ENCODE data around the gene C11orf86. TPM values are rescaled to one million over a fixed set of nuclear protein-coding genes. Genes with fewer than 3 reads are reported as not detected.

The C11orf86 gene
- total and polyA plus RNA-seq, 10 of the 15 experiments (the other 5 are each of a cell fraction or from before 2014, with no cell fraction given): not detected

GRCh38 chr11:66992041-66992440 is 16.9 kb downstream of the C11orf86 start (continued):
- TF ChIP-seq MEF2A (IDR thresholded peaks at IDR 0.05; ENCODE audit: insufficient read depth, low read depth, low read length) (no peak), CHD4 (IDR thresholded peaks at IDR 0.05) (no peak), USF2 (IDR thresholded peaks at IDR 0.05; ENCODE audit: borderline replicate concordance, low read depth, low read length) (no peak), GABPA (IDR thresholded peaks at IDR 0.05; ENCODE audit: low read depth) (no peak), SMAD1 (IDR thresholded peaks at IDR 0.05; ENCODE audit: low read depth, partially characterized antibody) (no peak), MTA3 (IDR thresholded peaks at IDR 0.05; ENCODE audit: borderline replicate concordance, low read length) (no peak), YBX1 (IDR thresholded peaks at IDR 0.05) (no peak)
- TF ChIP-seq, protein P1, sequence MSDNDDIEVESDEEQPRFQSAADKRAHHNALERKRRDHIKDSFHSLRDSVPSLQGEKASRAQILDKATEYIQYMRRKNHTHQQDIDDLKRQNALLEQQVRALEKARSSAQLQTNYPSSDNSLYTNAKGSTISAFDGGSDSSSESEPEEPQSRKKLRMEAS (IDR thresholded peaks at IDR 0.05; ENCODE audit: low read depth, low read length): no peak

DNA sequence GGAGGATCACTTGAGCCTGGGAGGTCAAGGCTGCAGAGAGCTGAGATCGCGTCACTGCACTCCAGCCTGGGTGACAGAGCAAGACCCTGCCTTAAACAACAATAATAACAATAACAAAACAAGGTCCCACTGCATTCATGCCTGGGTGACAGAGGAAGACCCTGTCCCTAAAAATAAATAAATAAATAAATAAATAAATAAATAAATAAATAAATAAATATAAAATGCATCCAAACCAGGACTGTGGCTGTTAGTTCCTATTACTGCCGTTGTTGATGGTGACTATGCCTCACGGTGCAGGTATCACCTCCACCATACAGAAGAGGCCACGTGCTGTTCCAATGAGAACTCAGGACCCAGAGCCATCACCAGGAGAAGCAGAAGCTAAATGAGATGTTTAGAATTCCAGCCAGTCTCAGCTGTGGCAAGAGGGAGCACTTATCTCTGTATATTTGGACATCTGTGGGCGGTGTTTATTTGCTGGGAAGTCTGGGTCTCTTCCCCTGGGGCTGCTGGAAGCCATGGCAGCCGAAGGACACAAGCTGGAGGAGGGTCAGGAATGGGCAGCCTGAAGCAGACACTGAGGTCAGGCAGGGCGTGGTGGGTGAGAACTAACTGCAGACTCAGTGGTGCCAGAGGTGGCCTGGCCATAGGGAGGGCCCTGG is 21.6 kb downstream of the C11orf86 start:
- ATAC-seq: no peak
- 50% methylated on average over 8 of the region's 8 CpGs for WGBS (ENCODE audit: insufficient coverage, insufficient replicate concordance, low lambda C conversion rate, missing lambda C conversion rate)
- TF ChIP-seq MYB (IDR thresholded peaks at IDR 0.05; ENCODE audit: borderline replicate concordance, low read depth, low read length) (no peak), E2F4 (IDR thresholded peaks at IDR 0.05; ENCODE audit: low read depth, low read length) (no peak)
- TF ChIP-seq, protein P2, sequence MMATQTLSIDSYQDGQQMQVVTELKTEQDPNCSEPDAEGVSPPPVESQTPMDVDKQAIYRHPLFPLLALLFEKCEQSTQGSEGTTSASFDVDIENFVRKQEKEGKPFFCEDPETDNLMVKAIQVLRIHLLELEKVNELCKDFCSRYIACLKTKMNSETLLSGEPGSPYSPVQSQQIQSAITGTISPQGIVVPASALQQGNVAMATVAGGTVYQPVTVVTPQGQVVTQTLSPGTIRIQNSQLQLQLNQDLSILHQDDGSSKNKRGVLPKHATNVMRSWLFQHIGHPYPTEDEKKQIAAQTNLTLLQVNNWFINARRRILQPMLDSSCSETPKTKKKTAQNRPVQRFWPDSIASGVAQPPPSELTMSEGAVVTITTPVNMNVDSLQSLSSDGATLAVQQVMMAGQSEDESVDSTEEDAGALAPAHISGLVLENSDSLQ (IDR thresholded peaks at IDR 0.05): no peak
- SMC1A ChIA-PET (ENCODE audit: uncharacterized antibody, unreplicated experiment): no interaction called here
- Histone ChIP-seq H3K79me2 (ENCODE audit: control insufficient read depth, insufficient read depth, low read length) (no peaks in the 10 kb centered on the region), H3K27me3 (replicated peaks in 1 of 2; ENCODE audit: control insufficient read depth in 2 of 2, insufficient read depth in 2 of 2, low read length in 1 of 2) (no peaks in the 10 kb centered on the region), H3K9ac (ENCODE audit: control insufficient read depth, insufficient read depth, low read length) (no peak overlapping the region), H3K4me1 (ENCODE audit: control insufficient read depth, insufficient read depth, low read length) (no peaks in the 10 kb centered on the region), H4K20me1 (ENCODE audit: control insufficient read depth, insufficient read depth) (no peaks in the 10 kb centered on the region), H3K9me3 (replicated peaks; ENCODE audit: control insufficient read depth, insufficient read depth, low read length) (no peaks in the 10 kb centered on the region), H3K4me3 (no peak overlapping the region), H2AFZ (ENCODE audit: control insufficient read depth, low read depth, low read length) (no peak overlapping the region), H3K4me2 (ENCODE audit: control insufficient read depth, insufficient read depth) (no peak overlapping the region), H3K36me3 (ENCODE audit: control insufficient read depth in 2 of 2, insufficient read depth in 2 of 2, low read length in 1 of 2) (no peaks in the 10 kb centered on the region), H3K27ac (ENCODE audit: control insufficient read depth, insufficient read depth) (no peak overlapping the region)
- intact Hi-C loops (cut with micrococcal nuclease; ENCODE audit: unreplicated experiment): no loop called here
- POLR2A ChIA-PET: no interaction called here
- in situ Hi-C loops (cut with MboI): no loop called here
- BruUV-seq (replicated peaks): no TSS peak
- no peak for FAIRE-seq
- no peak for DNase-seq (ENCODE audit: low read depth, low spot score)
- CTCF ChIA-PET: interaction anchor here (0.6 kb wide), 1 partner anchor 21 kb away, joined by 4 read pairs; the partner anchor contains the start of gene C11orf86
- RAD21 ChIA-PET (ENCODE audit: unreplicated experiment): no interaction called here
